Measurements from ENCODE around the gene SMU1. TPM values are rescaled to one million over a fixed set of nuclear protein-coding genes. Genes with fewer than 3 reads are reported as not detected.

The SMU1 gene
- total and polyA plus RNA-seq, 2 of the 13 experiments (the other 11 are each of a cell fraction or from before 2014, with no cell fraction given) = 12.9 to 36.6 TPM

- TF ChIP-seq CENPT (CRISPR knock-in tag; IDR thresholded peaks at IDR 0.05; ENCODE audit: low read depth) (no peak), ZNF275 (CRISPR knock-in tag; IDR thresholded peaks at IDR 0.05; ENCODE audit: borderline replicate concordance) (peak; percentile 43; the same call in 1 of the 2 replicates), GATA4 (IDR thresholded peaks at IDR 0.05; ENCODE audit: borderline replicate concordance, low read depth) (peak; percentile 34; the same call in 1 of the 2 replicates), NCOR1 (IDR thresholded peaks at IDR 0.05; ENCODE audit: borderline replicate concordance, low read length) (no peak), ZNF704 (CRISPR knock-in tag; IDR thresholded peaks at IDR 0.05; ENCODE audit: borderline replicate concordance) (0 out of 2 replicates have a peak, but pooled peaks have one; percentile 81), SP5 (CRISPR knock-in tag; IDR thresholded peaks at IDR 0.05; ENCODE audit: borderline replicate concordance, low read depth) (peak; percentile 68; the same call in 1 of the 2 replicates), TOE1 (CRISPR knock-in tag; IDR thresholded peaks at IDR 0.05) (0 out of 2 replicates have a peak, but pooled peaks have one; percentile 72), CBFB (CRISPR knock-in tag; IDR thresholded peaks at IDR 0.05) (0 out of 2 replicates have a peak, but pooled peaks have one; percentile 37), ZSCAN25 (CRISPR knock-in tag; IDR thresholded peaks at IDR 0.05) (peak; percentile 95), PHF5A (CRISPR knock-in tag; IDR thresholded peaks at IDR 0.05; ENCODE audit: low read depth, unreplicated experiment) (peak; percentile 41), HDAC1 (CRISPR knock-in tag; IDR thresholded peaks at IDR 0.05) (peak; percentile 92), UBTF (CRISPR knock-in tag; IDR thresholded peaks at IDR 0.05) (peak; percentile 60), PAF1 (CRISPR knock-in tag; IDR thresholded peaks at IDR 0.05) (no peak), SKIL (CRISPR knock-in tag; IDR thresholded peaks at IDR 0.05; ENCODE audit: borderline replicate concordance) (no peak), MBNL3 (CRISPR knock-in tag; conservative IDR thresholded peaks at IDR 0.05) (no peak), ZNF282 (IDR thresholded peaks at IDR 0.05; ENCODE audit: partially characterized antibody) (no peak), AGO1 (IDR thresholded peaks at IDR 0.05; ENCODE audit: low read depth, low read length, poor library complexity, severe bottlenecking) (no peak), ZNF253 (CRISPR knock-in tag; IDR thresholded peaks at IDR 0.05; ENCODE audit: borderline replicate concordance) (no peak), ELF1 (CRISPR knock-in tag; IDR thresholded peaks at IDR 0.05) (peak; percentile 66), HIVEP1 (CRISPR knock-in tag; IDR thresholded peaks at IDR 0.05) (0 out of 2 replicates have a peak, but pooled peaks have one; percentile 15)
Observed at GRCh38 chr9:33076046-33077004, at the start of gene SMU1 (continued).
